A172 (cell line): ENCODE data around the gene TUBA3E. TPM values are rescaled to one million over a fixed set of nuclear protein-coding genes. Genes with fewer than 3 reads are reported as not detected.
"Not testable (repeated sequence)": the region's sequence is repeated elsewhere in the genome, so short reads cannot be mapped to it uniquely, and the experiment has no call there.

Source experiments
- DNase-seq: peaks from one replicate; pipeline ENCODE4 v3.0.0-alpha.2; 2015; ENCODE audit warnings: low spot score
- total RNA-seq: library from RNA; depleted of rRNA; stranded (reverse); fragments of >200 nt; shearing (Covaris generic); gene quantifications from 2 replicates; pipeline ENCODE4 v1.2.3, GENCODE V29; 2014

Gene TUBA3E
- total RNA-seq, 1 experiment from 2014 or later: not detected

DNA sequence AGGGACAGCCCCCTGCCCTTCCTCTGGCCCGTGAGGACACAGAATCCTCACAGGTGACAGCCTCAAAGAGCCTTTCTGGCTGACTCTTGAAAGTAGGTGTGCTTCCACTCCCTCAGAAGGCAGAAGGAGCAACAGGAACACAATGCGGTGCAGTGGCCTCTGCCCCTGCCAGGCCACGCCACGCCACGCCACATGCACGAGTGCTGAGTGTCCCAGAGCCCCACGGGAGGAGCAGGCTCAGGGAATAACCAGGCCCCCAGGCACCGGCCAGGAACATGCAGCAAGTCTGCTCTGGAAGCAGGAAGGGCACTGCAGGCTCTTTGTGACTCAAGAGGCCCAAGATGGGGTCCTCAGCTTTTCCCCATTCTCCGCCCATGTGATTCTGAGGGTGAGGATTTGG, 35.3 kb downstream of the TUBA3E start:
- DNase-seq: no peak

DNA sequence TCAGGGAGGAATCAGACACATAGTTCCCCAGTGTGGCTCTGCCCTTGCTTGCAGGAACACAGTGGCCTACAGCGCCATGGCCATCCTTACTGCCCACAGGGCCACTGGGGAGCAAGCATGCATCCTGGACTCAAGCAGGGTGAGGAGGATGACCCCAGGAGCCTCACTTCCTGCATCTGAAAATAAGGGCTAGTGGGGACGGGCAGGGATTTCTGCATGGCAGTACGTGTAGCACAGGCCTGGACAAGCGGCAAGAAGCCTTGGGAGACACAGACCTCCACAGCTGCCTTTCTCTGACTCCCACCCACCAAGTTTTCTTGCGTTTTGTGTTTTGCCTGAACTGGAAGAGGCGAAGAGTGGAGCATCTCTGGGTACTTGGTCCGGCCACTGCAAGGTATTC, 35.8 kb downstream of the TUBA3E start:
- not testable (repeated sequence) for DNase-seq

DNA sequence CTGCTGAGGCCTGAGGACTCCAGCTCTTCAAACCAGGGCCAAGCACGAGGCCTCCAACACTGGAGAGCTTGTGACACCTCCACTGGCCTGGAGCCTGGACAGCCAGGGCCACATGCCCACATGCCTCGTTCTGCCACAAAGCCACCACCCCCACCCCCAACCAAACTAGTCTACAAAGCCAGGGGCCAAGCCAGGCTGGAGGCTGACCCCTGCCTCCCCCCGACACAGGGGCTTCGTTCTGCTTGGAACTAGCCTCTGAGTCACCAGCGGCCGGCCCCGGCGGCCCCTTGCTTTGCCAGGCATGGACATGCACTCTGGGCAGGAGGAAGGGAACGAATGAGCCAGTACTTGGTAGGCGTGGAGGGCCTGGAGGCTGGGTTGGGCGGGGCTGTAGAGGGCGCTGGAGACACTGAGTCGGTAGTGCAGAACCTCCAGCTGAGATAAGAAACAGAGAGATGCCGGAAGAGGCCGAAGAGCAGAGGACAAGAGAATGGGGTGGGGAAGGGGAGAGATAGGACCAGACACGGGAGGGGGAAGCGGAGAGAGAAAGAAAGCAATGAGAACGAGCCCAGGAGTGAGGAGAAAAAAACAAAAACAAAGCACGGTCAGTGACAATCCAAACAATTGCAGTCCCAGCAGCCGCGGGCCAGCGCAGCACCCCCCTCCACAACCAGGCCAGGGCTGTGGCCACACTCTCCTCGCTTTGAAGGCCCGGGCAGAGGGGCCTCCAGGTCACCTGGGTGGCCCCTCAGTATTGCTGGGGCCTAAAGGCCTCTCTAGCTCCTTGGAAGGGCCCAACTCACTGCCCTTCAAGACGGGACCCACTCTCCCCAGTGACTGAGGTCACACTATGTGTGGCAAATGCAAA, 37.2 kb downstream of the TUBA3E start:
- not testable (repeated sequence) for DNase-seq

DNA sequence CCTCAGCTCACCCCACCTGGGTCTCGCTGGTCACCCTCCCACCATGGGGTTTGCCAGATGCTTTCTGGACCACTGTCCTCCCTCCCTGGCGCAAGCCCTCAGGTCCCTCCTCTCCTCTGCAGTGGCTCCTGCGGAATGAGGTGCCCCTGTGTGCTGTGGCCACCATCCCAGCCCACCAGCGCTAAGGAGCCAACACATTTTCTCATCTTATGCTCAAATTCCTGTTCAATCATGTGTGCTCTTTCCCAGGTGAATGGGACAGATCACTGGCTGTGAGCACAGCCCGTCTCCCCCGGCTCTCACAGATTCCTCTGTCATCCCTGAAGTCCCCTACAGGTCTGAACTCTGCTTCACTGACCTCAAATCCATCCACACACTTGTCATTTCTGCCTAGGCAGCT, 38.1 kb downstream of the TUBA3E start:
- no peak for DNase-seq

DNA sequence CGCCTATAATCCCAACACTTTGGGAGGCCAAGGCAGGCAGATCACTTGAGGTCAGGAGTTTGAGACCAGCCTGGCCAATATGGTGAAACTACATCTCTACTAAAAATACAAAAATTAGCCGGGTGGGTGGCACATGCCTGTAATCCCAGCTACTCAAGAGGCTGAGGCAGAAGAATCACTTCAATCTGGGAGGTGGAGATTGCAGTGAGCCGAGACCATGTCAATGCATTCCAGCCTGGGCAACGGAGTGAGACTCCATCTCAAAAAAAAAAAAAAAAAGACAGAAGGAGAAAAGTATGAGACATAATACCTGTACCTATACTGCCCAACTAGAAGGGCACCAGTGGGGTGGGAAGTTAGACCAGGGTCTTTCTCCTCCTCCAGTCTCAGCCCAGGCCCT, 38.9 kb downstream of the TUBA3E start:
- not testable (repeated sequence) for DNase-seq

DNA sequence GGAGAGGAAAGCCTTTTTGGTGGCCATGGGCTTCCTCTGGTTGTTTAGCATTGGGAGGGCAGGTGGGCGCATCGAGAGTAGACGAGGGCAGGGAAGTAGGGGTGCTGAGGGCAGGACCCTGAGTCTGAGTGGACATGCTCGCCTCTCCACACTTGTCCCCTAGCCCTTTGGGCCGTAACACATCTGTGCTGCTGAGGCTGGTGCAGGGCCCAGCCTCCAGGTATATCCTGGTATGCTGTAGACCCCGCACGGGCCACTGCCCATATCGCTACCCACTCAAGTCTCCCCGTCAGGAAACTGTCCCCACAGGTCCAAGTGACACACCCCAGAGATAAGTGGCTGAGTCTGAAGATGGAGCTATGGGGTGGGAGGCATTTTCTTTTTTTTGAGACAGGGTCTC, 39.6 kb downstream of the TUBA3E start:
- DNase-seq: no peak

DNA sequence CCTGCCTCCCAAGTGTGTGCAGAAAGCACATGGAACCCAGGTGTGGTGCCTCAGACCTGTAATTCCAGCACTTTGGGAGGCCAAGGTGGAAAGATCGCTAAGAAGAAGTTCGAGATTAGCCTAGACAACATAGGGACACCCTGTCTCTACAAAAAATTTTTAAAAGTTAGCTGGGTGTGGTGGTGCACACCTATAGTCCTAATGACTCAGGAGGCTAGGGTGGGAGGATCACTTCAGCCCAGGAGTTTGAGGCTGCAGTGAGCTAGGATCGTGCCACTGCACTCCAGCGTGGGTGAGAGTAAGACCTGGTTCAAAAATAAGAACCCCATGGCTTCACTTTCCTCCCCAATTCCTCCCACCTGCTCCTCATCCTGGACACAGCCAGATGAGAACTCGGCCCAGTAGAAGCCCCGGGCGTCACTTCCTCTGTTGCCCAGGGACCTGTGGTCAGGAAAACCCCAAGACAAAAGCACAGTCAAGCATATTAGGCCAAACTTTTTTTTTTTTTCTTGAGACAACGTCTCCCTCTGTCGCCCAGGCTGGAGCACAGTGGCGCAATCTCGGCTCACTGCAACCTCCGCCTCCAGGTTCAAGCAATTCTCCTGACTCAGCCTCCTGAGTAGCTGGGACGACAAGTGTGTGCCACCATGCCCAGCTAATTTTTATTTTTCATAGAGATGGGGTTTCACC, 40.3 kb downstream of the TUBA3E start:
- DNase-seq: not testable (repeated sequence)

DNA sequence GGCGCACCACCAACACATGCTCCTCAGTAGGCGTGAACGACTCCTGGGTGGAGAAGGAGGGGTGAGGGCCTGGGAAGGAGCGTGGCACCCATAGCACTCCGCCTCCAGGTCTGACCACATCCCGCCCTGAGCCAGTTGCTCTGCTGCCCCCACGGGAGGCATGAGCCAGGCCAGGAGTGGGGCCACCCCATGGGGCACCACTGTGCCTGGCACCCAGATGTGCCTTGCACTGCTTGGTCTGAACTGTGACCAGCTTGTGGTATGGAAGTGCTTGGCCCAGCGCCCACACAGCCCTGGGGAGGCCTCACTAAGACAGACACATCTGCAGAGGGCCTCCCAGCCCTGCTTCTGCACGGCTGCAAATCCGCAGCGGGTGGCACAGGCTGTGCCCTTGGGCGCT, 40.9 kb downstream of the TUBA3E start:
- DNase-seq: not testable (repeated sequence)

DNA sequence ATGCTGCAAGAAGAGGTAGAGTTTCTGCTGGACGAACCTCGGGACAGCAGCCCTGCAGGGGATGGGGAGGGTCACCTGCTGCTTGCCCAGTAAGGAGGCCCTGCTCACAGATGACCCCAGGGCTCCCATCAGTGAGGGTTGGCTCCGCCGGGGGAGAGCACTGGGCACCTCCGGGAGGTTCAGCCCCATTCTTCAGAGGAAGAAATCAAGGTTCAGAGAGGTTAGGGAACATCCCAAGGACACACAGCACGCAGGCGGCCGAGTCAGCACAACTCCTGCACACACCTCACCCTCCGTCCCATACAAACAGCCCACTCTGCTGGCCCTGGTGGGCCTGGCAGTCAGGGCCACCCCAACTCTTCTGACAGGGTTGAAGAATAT, 41.6 kb downstream of the TUBA3E start:
- no peak for DNase-seq

DNA sequence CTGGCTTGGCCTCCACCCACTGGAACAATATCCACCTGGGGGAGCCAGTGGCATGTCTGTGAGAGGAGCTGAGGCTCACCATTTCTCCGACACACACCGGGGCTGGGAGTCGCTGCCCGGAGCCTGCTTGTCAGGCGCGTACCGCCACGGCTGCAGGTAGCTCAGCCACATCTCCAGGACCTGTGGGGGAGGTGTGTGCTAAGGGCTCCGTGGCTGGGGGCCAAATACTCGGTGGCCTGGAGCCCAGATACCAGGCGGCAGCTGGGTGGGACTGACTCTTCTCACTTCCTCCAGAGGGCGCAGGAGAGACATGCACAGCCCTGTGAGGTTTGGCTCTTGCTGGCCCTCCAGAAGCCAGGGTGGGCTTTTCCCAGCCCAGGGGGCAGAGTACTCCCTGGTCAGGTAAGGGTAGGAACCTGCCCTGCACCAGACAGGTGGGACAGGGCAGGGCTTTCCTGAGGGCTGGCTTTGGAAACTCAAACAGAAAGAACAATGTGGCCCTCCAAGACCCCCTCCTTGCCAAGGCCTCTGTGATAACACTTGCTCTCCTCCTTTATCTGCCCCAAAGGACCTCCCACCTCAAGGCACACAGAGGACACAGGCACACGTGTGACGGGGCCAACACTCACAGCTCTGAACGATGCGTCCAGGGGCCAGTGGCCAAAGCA, 42.1 kb downstream of the TUBA3E start:
- DNase-seq: peak; percentile 49

DNA sequence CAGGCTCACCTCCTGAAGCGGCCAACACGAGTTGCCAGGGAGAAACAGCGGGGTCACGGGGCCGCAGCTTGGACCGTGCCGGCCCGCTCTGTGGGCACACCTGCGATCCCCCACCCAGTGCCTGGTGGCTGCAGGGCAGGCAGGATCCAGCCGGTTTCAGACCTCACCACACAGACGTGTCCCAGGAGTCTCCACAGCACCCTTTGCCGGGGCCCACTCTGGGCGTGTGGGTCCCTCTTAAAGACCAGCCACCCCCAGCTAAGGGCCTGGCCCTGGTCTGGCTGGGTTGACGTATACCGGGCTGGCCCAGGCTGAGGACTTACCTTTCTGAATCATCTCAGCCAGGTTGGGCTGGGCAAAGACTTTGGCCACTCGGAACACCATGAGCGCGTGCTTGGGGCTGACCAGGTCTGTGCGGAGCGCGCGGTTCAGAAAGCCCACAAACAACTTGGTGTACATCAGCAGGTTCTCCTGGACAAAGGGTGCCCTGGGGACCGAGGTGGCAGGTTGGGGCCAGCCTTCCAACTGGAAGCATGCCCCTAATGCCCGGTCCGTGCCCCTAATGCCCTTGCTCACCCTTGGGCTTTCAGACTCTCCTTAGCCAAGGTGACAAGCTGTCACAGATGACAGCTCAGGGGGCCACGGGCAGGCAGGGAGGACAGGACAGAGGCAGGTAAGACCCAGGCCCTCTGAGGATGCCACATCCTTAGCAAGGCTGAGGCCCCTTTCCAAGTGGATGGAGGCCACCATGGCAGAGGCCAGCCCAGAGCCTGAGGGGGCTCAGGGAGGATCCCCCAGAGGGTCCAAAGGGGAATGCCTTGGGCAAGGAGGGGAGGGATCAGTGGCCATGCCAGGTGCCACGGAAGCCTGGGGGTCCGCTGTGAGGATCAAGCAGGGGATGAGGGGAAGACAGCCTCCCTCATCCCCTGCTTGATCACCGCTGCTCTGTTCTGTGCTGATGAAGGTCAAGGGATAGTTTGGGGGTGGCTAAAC, 43.2 kb downstream of the TUBA3E start:
- no peak for DNase-seq

DNA sequence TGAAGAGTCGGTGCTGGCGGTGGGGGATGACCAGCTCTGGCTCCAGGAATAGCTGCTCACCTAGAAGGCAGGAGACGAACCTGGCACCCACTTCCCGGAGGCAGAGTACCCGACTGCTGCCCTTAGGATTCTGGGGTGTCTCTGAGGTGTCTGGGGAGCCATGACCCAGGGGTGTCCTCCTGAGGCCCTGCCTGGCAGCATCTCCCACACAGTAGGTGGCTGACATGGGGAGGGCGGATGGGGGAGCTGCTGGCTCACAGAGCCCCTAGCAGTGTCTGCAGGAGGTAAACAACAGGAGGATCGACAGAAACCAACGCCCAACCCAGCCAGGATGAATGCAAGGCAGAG, 43.8 kb downstream of the TUBA3E start:
- DNase-seq: not testable (repeated sequence)

DNA sequence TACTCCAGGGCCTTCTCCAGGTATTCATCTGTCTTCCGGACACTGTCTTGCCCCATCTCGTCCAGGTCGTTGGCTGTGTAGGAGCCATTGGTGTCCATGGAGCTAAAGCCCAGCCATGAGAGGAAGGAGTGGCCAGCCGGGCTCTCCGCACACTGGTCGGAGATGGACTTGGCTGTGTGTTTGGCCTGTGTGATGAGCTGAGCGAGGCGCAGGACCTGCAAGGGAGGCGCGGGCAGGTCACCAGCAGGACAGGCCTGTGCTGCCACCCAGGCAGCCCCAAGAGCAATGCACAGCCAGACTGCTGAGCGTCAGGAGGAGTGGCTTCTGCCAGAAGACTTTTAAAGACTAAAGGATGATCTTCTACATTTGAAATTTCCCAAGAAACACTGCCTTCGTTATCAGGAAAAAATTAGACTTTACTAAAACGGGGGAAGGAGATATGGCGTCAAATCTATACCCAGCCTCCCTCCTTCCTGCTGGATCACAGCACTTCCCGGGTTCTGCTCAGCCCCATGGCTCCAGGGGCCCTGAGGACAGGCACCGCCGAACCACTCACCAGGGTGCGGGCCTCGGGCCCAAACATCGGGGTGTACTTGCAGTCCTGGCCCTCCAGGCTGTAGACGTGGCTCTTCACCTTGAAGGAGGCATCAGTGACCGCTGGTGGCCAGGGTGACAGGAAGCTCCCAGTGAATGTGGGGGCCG, 44.4 kb downstream of the TUBA3E start:
- not testable (repeated sequence) for DNase-seq

DNA sequence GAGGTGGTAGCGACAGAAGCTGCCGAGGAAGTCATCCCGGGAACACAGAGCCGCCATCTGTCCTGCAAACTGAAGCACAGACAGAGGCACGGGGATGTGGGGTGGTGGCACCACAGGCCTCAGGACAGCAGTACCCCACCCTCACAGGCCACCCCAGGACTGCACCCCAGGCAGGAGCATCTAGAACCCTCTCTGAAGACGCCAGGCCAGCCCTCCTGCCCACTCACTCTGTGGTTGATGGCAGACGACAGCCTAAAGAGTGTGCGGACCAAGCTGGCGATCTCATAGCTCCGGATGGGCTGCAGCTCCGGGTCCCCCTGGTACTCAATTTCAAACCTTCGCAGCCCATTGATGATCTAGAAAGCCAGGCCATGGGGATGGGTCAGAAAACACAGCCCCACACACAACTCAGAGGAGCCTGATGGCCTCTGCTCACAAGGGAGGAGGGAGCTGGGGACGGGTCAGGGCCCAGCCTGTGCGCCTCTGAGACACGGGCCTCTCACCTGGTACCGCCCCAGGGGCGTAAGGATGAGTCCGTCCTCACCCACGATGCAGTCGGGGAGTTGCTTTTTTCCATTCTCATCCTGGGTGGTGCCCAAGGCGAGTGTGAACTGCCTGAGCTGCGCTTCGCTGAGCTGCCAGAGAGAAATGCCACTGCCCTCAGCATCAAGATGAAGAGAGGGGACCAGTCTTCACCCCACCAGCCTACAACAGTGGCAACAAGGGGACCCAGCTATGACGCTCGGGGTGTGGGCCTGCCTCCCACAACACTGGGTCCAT, 45.2 kb downstream of the TUBA3E start:
- no peak for DNase-seq

DNA sequence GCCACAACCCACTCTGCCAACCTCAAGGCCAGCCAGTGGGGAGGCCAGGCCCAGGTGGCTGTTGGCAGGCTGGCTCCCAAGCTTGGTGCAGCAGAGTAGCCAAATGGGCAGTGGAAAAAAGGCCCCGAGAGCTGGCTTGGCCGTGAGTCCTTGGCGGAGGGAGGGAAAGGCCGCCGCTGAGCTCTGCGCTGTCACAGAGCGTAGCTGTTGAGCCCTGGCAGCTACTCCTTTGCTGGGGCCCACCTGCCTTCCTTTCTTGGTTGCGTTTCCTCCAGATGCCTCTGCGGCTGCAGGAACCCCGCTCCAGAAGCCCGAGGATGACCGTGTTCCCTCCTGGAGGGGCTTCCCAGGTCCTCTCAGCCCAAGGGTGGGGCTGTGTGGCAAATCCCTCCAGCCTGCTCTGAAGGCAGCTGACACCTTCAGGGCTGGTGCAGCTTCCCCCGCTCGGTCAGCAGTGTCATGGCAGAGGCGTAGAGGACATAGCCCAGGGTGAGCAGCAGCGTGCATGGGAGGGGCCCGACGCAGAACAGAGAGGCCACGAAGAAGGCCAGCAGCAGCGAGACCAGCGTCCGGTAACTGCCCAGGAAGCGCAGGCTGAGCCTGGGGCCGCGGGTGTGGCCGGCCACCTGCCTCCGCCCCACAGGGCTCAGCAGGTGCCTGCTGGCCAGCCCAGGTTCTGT, 46.0 kb downstream of the TUBA3E start:
- DNase-seq: not testable (repeated sequence)

DNA sequence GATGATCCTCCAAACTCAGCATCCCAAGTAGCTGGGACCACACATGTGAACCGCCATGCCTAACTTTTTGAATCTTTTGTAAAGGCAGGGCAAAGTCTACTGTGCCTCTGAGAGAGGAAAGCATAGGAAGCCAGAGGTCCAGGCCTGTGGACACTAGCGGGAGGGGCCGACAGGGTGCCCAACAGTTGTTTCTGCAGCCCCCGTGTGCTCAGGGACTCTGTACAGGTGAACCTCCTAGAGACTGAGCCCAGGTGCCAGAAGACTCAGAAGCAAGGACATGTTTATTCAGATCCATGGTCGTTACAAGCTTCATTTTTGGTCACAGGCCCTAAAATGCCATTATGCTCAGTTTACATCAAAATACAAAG, 47.1 kb downstream of the TUBA3E start:
- DNase-seq: not testable (repeated sequence)

DNA sequence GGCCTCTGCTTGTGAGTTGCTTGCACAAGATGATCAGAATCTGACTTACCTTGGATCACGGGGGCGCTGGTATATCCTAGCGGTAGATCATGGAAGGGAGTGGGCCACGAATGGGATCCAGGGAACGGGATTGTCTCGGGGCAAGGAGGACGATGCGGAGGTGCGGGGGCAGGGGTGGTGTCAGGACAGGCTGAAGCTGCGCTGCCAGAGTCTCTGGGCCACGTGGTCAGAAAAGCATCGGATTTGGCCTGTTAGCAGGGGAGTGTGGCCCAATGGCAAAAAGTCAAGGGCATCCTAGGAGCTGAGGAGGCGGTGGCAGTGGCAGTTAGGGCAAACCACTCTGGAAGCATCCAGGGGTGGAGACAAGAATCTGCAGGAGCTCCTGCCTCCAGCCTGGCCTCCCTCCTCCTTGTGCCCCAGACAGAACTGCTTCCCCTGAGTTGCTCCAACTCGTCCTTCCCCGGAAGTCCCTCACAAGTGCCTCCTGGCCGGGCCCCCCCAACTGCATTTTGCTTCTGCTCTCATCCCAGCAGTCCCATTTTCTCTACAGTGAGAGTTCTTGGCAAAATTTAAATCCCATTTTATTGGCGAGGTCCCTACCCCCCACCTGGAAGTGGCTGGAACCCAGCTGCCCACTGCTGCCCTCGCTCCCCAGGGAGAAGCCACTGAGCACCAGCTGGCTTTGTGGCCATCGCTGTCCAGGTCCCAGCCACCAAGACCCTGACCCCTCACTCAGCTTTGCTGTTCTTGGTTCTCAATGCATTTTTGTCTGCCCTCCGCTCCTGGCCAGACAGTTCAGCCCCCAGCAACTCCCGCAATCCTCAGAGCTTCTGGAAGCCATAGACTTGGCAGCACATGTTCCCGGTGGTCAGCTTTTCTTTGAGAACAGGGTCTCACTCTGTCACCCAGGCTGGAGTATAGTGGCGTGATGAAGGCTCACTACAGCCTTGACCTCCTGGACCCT, 47.8 kb downstream of the TUBA3E start:
- DNase-seq: no peak

DNA sequence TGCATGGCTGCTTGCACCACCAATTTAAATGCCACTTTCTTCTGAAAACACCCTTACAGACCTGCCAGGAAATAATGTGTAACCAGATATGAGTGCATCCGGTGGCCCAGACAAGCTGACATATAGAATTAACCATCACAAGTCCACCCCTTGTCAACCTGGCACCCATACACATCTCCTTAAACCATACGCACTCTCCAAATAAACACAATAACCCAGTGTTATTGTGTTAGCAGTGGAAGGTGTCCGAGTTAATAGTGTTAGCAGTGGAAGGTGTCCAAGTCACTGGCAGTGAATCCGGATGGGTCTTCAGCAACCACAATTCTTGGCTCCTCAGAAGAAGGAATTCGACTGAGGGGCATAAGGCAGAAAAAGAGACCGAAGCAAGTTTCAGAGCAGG, 49.7 kb downstream of the TUBA3E start:
- DNase-seq: not testable (repeated sequence)
